NCI-H748 (cell line): ENCODE results near the gene CXCL1.
"Not testable (repeated sequence)": the region's sequence is repeated elsewhere in the genome, so short reads cannot be mapped to it uniquely, and the experiment has no call there.

Experiments
- DNase-seq: peaks from one replicate; lab custom pipeline; 2025; ENCODE audit not compliant: unreplicated experiment; lab: John Stamatoyannopoulos, UW

Gene CXCL1

GRCh38 chr4:73874386-73874785, 5.2 kb downstream of the CXCL1 start:
- DNase-seq: no peak

- no peak for DNase-seq
Observed at GRCh38 chr4:73875401-73875800, 6.2 kb downstream of the CXCL1 start.

- DNase-seq: no peak
Observed at GRCh38 chr4:73883306-73883705, 14.1 kb downstream of the CXCL1 start.

GRCh38 chr4:73885574-73886267, 16.5 kb downstream of the CXCL1 start:
- DNase-seq: no peak

- no peak for DNase-seq
Observed at GRCh38 chr4:73891326-73891725, 22.1 kb downstream of the CXCL1 start.

GRCh38 chr4:73891739-73892405, 22.7 kb downstream of the CXCL1 start:
- DNase-seq: no peak

- DNase-seq: no peak
Observed at GRCh38 chr4:73892966-73893365, 23.8 kb downstream of the CXCL1 start.

GRCh38 chr4:73894001-73894400, 24.8 kb downstream of the CXCL1 start:
- no peak for DNase-seq

- DNase-seq: no peak
Observed at GRCh38 chr4:73895201-73896175, 26.3 kb downstream of the CXCL1 start.

GRCh38 chr4:73896416-73896815, 27.2 kb downstream of the CXCL1 start:
- DNase-seq: no peak

GRCh38 chr4:73897380-73898136, 28.4 kb downstream of the CXCL1 start:
- DNase-seq: no peak

- DNase-seq: not testable (repeated sequence)
Observed at GRCh38 chr4:73899338-73899737, 30.1 kb downstream of the CXCL1 start.

- no peak for DNase-seq
Observed at GRCh38 chr4:73901031-73901430, 31.8 kb downstream of the CXCL1 start.

- no peak for DNase-seq
Observed at GRCh38 chr4:73902038-73902637, 32.9 kb downstream of the CXCL1 start.

- DNase-seq: no peak
Observed at GRCh38 chr4:73902817-73903547, 33.8 kb downstream of the CXCL1 start.

GRCh38 chr4:73904491-73904890, 35.3 kb downstream of the CXCL1 start:
- DNase-seq: no peak

GRCh38 chr4:73908965-73909364, 39.8 kb downstream of the CXCL1 start:
- no peak for DNase-seq

- no peak for DNase-seq
Observed at GRCh38 chr4:73911746-73912145, 42.6 kb downstream of the CXCL1 start.

GRCh38 chr4:73912191-73912590, 43.0 kb downstream of the CXCL1 start:
- no peak for DNase-seq

GRCh38 chr4:73914071-73914470, 44.9 kb downstream of the CXCL1 start:
- DNase-seq: no peak
